Renal cortex interstitium (tissue), 11 donors: ENCODE measurements around the gene PTPRN. TPM values are rescaled to one million over a fixed set of nuclear protein-coding genes. Genes with fewer than 3 reads are reported as not detected.
"Not testable (repeated sequence)": the region's sequence is repeated elsewhere in the genome, so short reads cannot be mapped to it uniquely, and the experiment has no call there.

Experiments used
- DNase-seq, 11 donors: peaks; one replicate each; pipeline ENCODE4 v3.0.0-alpha.2; 2013; ENCODE audit warnings: low read depth in 9 of 11, low spot score in 4 of 11; ENCODE audit errors: extremely low read depth in 1 of 11
- polyA plus RNA-seq, 3 donors: library from polyadenylated mRNA; unstranded; fragments of 120-200 nt; gene quantifications; one replicate each; pipeline ENCODE4 v1.2.1, GENCODE V29; 2013; ENCODE audit not compliant: insufficient read length in 3 of 3

PTPRN gene
- polyA plus RNA-seq, 3 donors = 0.16 to 0.65 TPM; not detected in 1

GRCh38 chr2:219291394-219291793 lies 17.8 kb downstream of the PTPRN start:
- DNase-seq = no peak

GRCh38 chr2:219290381-219291171 lies 18.6 kb downstream of the PTPRN start:
- no peak for DNase-seq

DNA sequence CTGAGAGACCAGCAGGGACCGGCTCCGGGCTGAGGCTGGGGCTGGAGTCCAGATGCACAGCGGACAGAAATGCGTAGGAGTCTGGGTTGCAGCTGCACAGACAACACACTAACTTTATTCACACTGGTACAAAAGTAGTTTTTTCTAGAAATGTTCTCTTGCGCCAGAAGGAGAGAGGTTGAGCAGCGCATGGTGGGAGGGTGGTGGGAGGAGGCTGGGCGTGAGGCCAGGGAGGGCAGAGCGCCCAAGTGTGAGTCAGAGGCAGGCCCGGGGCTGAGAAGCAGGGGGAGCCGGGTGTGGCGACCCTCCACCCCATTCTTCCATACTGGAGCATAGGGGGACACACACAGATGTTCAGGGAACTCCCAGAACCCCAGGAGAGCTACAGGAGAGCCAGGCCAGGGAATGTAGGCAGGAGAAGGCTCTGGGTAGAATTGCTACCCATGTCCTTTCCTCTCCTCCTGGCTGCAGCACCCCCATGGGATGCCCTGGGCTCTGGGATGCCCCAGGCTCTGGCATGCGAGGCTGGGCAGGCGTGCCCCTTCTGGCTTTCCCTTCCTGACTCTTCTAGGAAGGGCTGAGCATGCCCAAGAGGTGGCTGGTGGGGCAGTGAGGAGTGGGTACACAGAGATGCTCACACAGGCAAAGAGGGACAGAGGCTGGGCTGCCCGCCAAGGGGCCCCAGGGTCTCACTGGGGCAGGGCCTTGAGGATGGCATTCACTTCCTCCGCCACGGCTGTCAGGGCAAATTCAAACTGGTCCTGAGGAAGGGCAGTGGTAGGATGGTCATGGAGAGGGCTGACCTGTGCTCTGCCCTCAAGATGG lies 19.5 kb downstream of the PTPRN start:
- peak in 2 of 11 donors; percentile 38 to 39 for DNase-seq

- no peak for DNase-seq
These were observed 20.0 kb downstream of the PTPRN start for GRCh38 chr2:219289195-219289536.

- DNase-seq = no peak
These were observed 21.5 kb downstream of the PTPRN start for GRCh38 chr2:219287580-219288265.

DNA sequence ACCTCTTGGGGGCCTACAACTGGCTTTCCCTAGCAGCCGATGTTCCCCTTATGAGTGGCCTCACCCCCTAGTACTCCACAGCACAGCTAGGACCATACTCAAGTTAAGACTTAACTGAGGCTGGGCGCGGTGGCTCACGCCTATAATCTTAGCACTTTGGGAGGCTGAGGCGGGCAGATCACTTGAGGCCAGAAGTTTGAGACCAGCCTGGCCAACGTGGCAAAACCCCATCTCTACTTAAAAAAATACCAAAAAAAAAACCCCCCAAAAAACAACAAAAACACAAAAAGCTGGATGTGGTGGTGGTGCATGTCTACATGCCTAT lies 22.1 kb downstream of the PTPRN start:
- not testable (repeated sequence) for DNase-seq

- no peak for DNase-seq
These were observed 22.6 kb downstream of the PTPRN start for GRCh38 chr2:219286436-219287115.

GRCh38 chr2:219285894-219286425 lies 23.2 kb downstream of the PTPRN start:
- peak in 1 of 11 donors; percentile 39 for DNase-seq

GRCh38 chr2:219285373-219285735 lies 23.8 kb downstream of the PTPRN start:
- DNase-seq = no peak

DNA sequence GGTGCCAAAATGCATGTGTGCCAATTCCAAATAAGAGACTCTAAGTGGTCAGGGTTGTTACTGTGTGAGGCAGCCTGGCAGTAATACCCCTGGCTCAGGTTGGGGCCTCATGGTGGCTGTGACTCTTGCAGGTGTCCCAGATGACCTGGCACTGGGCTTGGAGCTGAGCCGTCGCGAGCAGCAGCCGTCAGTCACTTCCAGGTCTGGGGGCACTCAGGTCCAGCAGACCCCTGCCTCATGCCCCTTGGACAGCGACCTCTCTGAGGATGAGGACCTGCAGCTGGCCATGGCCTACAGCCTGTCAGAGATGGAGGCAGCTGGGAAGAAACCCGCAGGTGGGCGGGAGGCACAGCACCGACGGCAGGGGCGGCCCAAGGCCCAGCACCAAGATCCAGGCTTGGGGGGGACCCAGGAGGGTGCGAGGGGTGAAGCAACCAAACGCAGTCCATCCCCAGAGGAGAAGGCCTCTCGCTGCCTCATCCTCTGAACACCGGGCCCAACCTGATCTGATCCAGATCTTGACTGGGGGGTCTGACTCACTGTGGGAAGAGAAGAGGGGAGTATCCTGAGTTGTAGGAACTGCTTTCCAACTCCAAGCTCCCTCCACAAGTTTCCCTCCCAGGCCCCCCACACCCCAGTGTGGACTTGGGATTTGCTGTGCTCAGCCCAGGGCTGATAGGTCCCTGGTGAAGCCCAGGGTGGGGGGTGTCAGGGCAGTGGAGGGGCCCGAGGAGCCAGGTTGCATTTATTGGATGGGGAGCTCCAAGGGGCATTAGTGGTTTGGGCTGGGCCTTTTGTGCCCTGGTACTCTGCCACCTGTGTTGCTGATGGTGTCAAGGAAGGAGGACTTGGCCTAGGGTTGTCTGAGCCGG lies 24.5 kb downstream of the PTPRN start:
- DNase-seq = no peak

GRCh38 chr2:219282943-219283581 lies 26.1 kb downstream of the PTPRN start:
- DNase-seq = no peak

GRCh38 chr2:219282375-219282774 lies 26.8 kb downstream of the PTPRN start:
- DNase-seq = no peak

DNA sequence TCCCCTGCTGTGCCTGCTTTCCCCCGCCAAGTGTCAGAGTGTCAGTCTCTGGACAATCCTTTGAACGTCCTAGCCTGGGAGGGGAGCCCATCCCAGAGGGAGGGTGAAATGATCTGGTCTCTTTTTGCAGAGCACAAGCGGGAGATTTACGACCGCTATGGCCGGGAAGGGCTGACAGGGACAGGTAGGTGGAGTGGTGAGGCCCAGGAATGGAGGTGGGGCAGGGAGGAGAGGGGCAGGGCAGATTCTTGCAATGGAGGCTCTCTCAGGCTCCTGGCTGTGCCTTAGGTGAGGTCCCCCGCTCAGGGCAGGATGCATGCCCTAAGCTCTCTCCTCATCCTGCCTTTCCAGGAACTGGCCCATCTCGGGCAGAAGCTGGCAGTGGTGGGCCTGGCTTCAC lies 27.6 kb downstream of the PTPRN start:
- DNase-seq = no peak

DNA sequence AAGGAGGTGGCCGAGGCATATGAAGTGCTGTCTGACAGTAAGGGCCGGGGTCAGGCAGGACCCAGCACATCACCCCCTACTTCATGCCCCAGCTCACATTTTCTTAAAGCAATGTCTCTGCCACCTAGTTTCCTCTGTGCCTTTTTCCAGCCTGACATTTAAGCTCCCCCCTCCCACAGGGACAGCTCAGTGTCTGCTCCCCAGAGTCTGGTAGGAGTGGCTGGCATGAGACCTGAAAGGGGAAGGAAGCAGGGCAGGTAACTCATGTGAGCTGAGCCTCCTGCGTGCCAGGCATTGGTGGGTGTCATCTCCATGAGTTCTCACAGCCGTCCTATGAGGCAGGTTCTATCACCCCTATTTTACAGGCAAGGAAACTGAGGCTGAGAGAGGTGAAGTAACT lies 28.6 kb downstream of the PTPRN start:
- DNase-seq = no peak

DNA sequence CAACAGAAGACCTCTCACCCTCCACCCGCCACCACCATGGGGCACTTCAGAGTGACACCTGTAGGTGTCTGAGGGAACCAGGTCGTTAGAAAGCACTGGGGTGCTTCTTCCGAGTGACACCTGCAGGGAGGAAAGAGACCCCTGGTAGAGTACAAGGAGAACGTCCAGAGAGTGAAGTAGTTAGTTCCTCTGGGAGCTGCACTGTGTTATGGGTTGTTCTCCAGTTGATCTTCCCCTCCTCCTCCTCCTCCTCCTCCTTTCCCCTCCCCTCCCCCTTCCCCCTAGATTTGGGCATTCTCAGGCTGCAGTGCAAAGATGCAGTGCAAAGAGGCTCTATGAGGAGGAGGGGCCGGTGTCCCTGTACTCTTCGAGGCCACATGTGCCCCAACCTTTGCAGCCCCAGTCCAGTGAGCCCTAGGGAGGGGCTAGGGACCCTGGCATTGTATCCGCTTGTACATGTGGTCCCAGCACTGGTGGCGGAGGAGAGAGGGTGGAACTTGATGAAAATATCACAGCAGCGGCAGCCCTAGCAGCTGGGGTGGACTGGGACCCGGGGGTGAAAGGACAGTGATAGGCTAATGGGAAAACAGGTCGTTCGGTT lies 29.2 kb downstream of the PTPRN start:
- DNase-seq = no peak

- DNase-seq = peak; percentile 90 to 98 (median 96)
These were observed 29.9 kb downstream of the PTPRN start, which contains the start of gene DNAJB2 for GRCh38 chr2:219279151-219279915. DNAJB2 (plus strand) TSS chr2:219279366; CDS start chr2:219279834, 468 bp downstream.
